ENCODE results near the gene KRTAP21-3.
"Not testable (repeated sequence)": the region's sequence is repeated elsewhere in the genome, so short reads cannot be mapped to it uniquely, and the experiment has no call there.

The KRTAP21-3 gene

GRCh38 chr21:30718239-30718909 lies at the start of gene KRTAP21-3:
TSS of gene KRTAP21-3 (minus strand) at chr21:30718777. CDS start at chr21:30718759, 18 bp downstream.
- DNase-seq: no peak

GRCh38 chr21:30760776-30761175 lies 42.2 kb upstream of the KRTAP21-3 start:
- no peak for DNase-seq

- no peak for DNase-seq
These were observed 39.7 kb upstream of the KRTAP21-3 start for GRCh38 chr21:30758306-30758705.

GRCh38 chr21:30755328-30755727 lies 36.8 kb upstream of the KRTAP21-3 start, which contains the start of gene KRTAP21-1:
TSS of gene KRTAP21-1 (minus strand) at chr21:30755428. CDS start at chr21:30755378, 50 bp downstream.
- not testable (repeated sequence) for DNase-seq

- no peak for DNase-seq
These were observed 28.6 kb upstream of the KRTAP21-3 start, which contains the start of gene KRTAP21-2 for GRCh38 chr21:30747159-30747558. TSS of gene KRTAP21-2 (minus strand) at chr21:30747259. CDS start at chr21:30747202, 57 bp downstream.

- no peak for DNase-seq
These were observed 21.9 kb upstream of the KRTAP21-3 start for GRCh38 chr21:30740462-30740861.

- no peak for DNase-seq
These were observed 14.4 kb upstream of the KRTAP21-3 start for GRCh38 chr21:30733026-30733425.

GRCh38 chr21:30726726-30727125 lies 8.1 kb upstream of the KRTAP21-3 start:
- DNase-seq: no peak

- no peak for DNase-seq
These were observed 824 bp upstream of the KRTAP21-3 start for GRCh38 chr21:30719401-30719800.

GRCh38 chr21:30717105-30717504 lies 1.5 kb downstream of the KRTAP21-3 start:
- no peak for DNase-seq

- no peak for DNase-seq
These were observed 3.6 kb downstream of the KRTAP21-3 start for GRCh38 chr21:30714946-30715345.

- no peak for DNase-seq
These were observed 4.1 kb downstream of the KRTAP21-3 start for GRCh38 chr21:30714456-30714855.

GRCh38 chr21:30713766-30714165 lies 4.8 kb downstream of the KRTAP21-3 start:
- no peak for DNase-seq

GRCh38 chr21:30710499-30710898 lies 8.1 kb downstream of the KRTAP21-3 start:
- DNase-seq: no peak

GRCh38 chr21:30707409-30707808 lies 11.2 kb downstream of the KRTAP21-3 start:
- DNase-seq: no peak

GRCh38 chr21:30695956-30696355 lies 22.6 kb downstream of the KRTAP21-3 start:
- DNase-seq: no peak

- no peak for DNase-seq
These were observed 28.8 kb downstream of the KRTAP21-3 start for GRCh38 chr21:30689822-30690221.

- no peak for DNase-seq
These were observed 34.1 kb downstream of the KRTAP21-3 start for GRCh38 chr21:30684506-30684905.

- DNase-seq: no peak
These were observed 38.0 kb downstream of the KRTAP21-3 start for GRCh38 chr21:30680586-30680985.

- DNase-seq: no peak
These were observed 41.8 kb downstream of the KRTAP21-3 start for GRCh38 chr21:30676737-30677136.

- no peak for DNase-seq
These were observed 44.3 kb downstream of the KRTAP21-3 start for GRCh38 chr21:30674312-30674711.

- no peak for DNase-seq
These were observed 45.5 kb downstream of the KRTAP21-3 start for GRCh38 chr21:30672985-30673650.

- no peak for DNase-seq
These were observed 49.8 kb downstream of the KRTAP21-3 start for GRCh38 chr21:30668776-30669175.
